HepG2 (cell line): ENCODE data around the gene PTGDS.
A peak's percentile ranks its signal among the peaks of the same experiment; 100 is the strongest.

ENCODE experiments used
- POLR2G ChIP-seq: fragments of 200-400 bp; formaldehyde crosslinking; IDR thresholded peaks from 2 replicates; pipeline ENCODE4 v1.6.1; 2018; ENCODE audit warnings: mild to moderate bottlenecking, low read depth, low read length, moderate library complexity
- SMARCC2 ChIP-seq: fragments of 450-650 bp; IDR thresholded peaks from 2 replicates; pipeline ENCODE4 v1.6.1; 2017; ENCODE audit warnings: antibody characterized with exemption, mild to moderate bottlenecking
- ZNF234 ChIP-seq: sonication (generic); formaldehyde crosslinking; conservative IDR thresholded peaks from 2 replicates; pipeline ENCODE4 v1.5.1; 2020; ENCODE audit warnings: mild to moderate bottlenecking, missing genetic modification reagents
- ZNF777 ChIP-seq: sonication (generic); formaldehyde crosslinking; IDR thresholded peaks from 2 replicates; pipeline ENCODE4 v1.4.0; 2020; ENCODE audit warnings: missing genetic modification reagents
- TF ChIP-seq, protein P1 (sequence below): sonication (generic); formaldehyde crosslinking; IDR thresholded peaks from 2 replicates; pipeline ENCODE4 v1.5.0; 2020; ENCODE audit warnings: mild to moderate bottlenecking, missing genetic modification reagents, moderate library complexity

DNA sequence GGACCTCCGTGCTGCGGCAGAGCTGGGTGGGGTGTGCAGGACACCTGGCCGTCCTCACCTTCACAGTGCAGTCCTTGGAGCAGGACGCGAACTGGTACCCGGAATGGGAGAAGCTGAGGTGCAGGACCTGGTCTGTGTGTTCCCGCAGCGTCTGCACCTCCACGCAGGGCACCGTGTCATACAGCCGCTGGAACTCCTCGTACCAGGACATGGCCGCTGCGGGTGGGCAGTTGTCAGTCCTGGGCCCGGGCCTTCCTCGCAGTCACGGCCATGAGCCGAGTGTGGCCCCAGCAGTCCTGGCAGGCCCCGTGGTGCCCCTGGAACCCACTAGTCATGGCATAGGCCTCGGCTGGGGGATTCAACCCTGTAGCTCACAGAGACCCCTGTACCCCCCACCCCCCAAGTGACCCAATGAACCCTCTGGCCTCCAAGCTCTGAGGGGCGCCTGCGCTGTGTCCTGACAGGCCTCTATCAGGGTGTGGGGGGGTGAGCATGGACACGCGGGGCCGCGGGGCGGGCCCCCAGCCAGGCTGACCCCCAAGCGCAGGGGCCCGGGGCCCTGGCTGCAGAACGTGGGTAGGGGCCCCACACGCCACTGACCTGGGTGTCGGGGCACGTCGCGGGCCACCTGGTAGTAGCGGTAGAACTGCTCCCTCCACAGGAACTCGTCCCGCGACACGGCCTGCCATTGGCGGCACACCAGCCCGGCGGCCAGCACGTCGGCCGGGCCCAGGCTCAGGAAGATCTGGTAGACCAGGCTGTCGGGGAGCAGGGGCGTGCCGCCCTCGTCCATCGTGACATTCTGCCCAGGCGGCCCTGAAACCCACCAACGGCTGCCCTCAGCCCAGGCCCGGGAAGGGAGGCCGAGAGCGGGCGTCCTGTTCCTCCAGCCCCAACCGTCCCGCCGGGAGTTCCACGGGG, 33.8 kb upstream of the PTGDS start:
- TF ChIP-seq POLR2G (peak; percentile 0), ZNF234 (CRISPR knock-in tag) (no peak), ZNF777 (CRISPR knock-in tag) (no peak; the same call in 1 of the 2 replicates), SMARCC2 (no peak)
- TF ChIP-seq, protein P1, sequence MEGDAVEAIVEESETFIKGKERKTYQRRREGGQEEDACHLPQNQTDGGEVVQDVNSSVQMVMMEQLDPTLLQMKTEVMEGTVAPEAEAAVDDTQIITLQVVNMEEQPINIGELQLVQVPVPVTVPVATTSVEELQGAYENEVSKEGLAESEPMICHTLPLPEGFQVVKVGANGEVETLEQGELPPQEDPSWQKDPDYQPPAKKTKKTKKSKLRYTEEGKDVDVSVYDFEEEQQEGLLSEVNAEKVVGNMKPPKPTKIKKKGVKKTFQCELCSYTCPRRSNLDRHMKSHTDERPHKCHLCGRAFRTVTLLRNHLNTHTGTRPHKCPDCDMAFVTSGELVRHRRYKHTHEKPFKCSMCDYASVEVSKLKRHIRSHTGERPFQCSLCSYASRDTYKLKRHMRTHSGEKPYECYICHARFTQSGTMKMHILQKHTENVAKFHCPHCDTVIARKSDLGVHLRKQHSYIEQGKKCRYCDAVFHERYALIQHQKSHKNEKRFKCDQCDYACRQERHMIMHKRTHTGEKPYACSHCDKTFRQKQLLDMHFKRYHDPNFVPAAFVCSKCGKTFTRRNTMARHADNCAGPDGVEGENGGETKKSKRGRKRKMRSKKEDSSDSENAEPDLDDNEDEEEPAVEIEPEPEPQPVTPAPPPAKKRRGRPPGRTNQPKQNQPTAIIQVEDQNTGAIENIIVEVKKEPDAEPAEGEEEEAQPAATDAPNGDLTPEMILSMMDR: no peak
